HG02885 (cell line): Measurements from ENCODE around the gene FHOD3.

Experiments
- ATAC-seq: cut with Tn5 transposase; IDR thresholded peaks from one replicate; pipeline ENCODE4 v1.9.1; 2021; ENCODE audit warnings: mild to moderate bottlenecking; ENCODE audit not compliant: unreplicated experiment, poor library complexity

The FHOD3 gene

GRCh38 chr18:36377626-36378025 lies 80.1 kb downstream of the FHOD3 start:
- no peak for ATAC-seq

GRCh38 chr18:36378205-36378604 lies 80.7 kb downstream of the FHOD3 start:
- ATAC-seq: no peak

- ATAC-seq: no peak
Observed at GRCh38 chr18:36379435-36379984, 82.0 kb downstream of the FHOD3 start.

- no peak for ATAC-seq
Observed at GRCh38 chr18:36380173-36380827, 82.8 kb downstream of the FHOD3 start.

GRCh38 chr18:36381075-36381474 lies 83.6 kb downstream of the FHOD3 start:
- no peak for ATAC-seq

GRCh38 chr18:36382854-36383253 lies 85.3 kb downstream of the FHOD3 start:
- ATAC-seq: no peak

- no peak for ATAC-seq
Observed at GRCh38 chr18:36386150-36386920, 88.8 kb downstream of the FHOD3 start.

- no peak for ATAC-seq
Observed at GRCh38 chr18:36387310-36387709, 89.8 kb downstream of the FHOD3 start.

- no peak for ATAC-seq
Observed at GRCh38 chr18:36388310-36388709, 90.8 kb downstream of the FHOD3 start.

GRCh38 chr18:36389027-36389426 lies 91.5 kb downstream of the FHOD3 start:
- ATAC-seq: no peak

GRCh38 chr18:36389811-36390581 lies 92.5 kb downstream of the FHOD3 start:
- no peak for ATAC-seq

GRCh38 chr18:36391426-36392145 lies 94.1 kb downstream of the FHOD3 start:
- no peak for ATAC-seq

- no peak for ATAC-seq
Observed at GRCh38 chr18:36392164-36392978, 94.9 kb downstream of the FHOD3 start.

- no peak for ATAC-seq
Observed at GRCh38 chr18:36392979-36393287, 95.4 kb downstream of the FHOD3 start.

GRCh38 chr18:36394486-36394885 lies 97.0 kb downstream of the FHOD3 start:
- ATAC-seq: no peak

GRCh38 chr18:36396190-36396589 lies 98.7 kb downstream of the FHOD3 start:
- no peak for ATAC-seq

GRCh38 chr18:36397033-36397432 lies 99.5 kb downstream of the FHOD3 start:
- ATAC-seq: no peak

- no peak for ATAC-seq
Observed at GRCh38 chr18:36398419-36398818, 100.9 kb downstream of the FHOD3 start.

GRCh38 chr18:36399055-36399454 lies 101.5 kb downstream of the FHOD3 start:
- ATAC-seq: no peak

- ATAC-seq: no peak
Observed at GRCh38 chr18:36401462-36401861, 103.9 kb downstream of the FHOD3 start.
